Spleen (tissue), 11 donors: ENCODE results near the gene NUBP2. TPM values are rescaled to one million over a fixed set of nuclear protein-coding genes. Genes with fewer than 3 reads are reported as not detected.
A peak's percentile ranks its signal among the peaks of the same experiment; 100 is the strongest.

Source experiments
- DNase-seq: peaks from one replicate; pipeline ENCODE4 v3.0.0-alpha.2; 2020
- H3K27ac ChIP-seq, 8 donors: fragments of 200-600 bp; sonication (generic) in 7 of 8; 1 replicate in 4 of 8; 2 replicates in 4 of 8; pipeline versions ENCODE4 v1.5.0 to v1.8.0; 2016 to 2021; ENCODE audit warnings: inconsistent platforms in 4 of 8, mild to moderate bottlenecking in 4 of 8, moderate library complexity in 1 of 8
- H3K27me3 ChIP-seq, 7 donors: fragments of 200-600 bp; sonication (generic) in 6 of 7; replicated peaks in 1 of 7; 1 replicate in 4 of 7; 2 replicates in 3 of 7; pipeline versions ENCODE4 v1.5.0 to v1.8.0; 2016 to 2021; ENCODE audit warnings: inconsistent platforms in 3 of 7, mild to moderate bottlenecking in 1 of 7
- H3K36me3 ChIP-seq, 6 donors: fragments of 200-600 bp; sonication (generic) in 5 of 6; 1 replicate in 4 of 6; 2 replicates in 2 of 6; pipeline versions ENCODE4 v1.5.0 to v1.8.0; 2016 to 2021; ENCODE audit warnings: inconsistent platforms in 2 of 6
- H3K4me1 ChIP-seq, 6 donors: fragments of 200-600 bp; sonication (generic) in 5 of 6; 1 replicate in 3 of 6; 2 replicates in 3 of 6; pipeline versions ENCODE4 v1.5.0 to v1.8.0; 2016 to 2021; ENCODE audit warnings: inconsistent platforms in 3 of 6
- H3K4me3 ChIP-seq, 8 donors: fragments of 200-600 bp; sonication (generic) in 7 of 8; 1 replicate in 4 of 8; 2 replicates in 4 of 8; pipeline versions ENCODE4 v1.5.0 to v1.8.0; 2016 to 2021; ENCODE audit warnings: inconsistent platforms in 4 of 8, mild to moderate bottlenecking in 4 of 8, moderate library complexity in 2 of 8
- H3K9me3 ChIP-seq, 8 donors: fragments of 200-600 bp; sonication (generic) in 7 of 8; 1 replicate in 4 of 8; 2 replicates in 4 of 8; pipeline versions ENCODE4 v1.5.0 to v1.8.0; 2016 to 2021; ENCODE audit warnings: inconsistent platforms in 4 of 8
- CTCF ChIP-seq, 11 experiments: fragments of 200-600 bp in 7 of 11; fragments of 450-650 bp in 4 of 11; sonication (generic) in 4 of 11; IDR thresholded peaks in 8 of 11; conservative IDR thresholded peaks in 3 of 11; 1 replicate in 7 of 11; 2 replicates in 4 of 11; pipeline versions ENCODE4 v1.4.0 to v1.8.0; 2016 to 2021; ENCODE audit warnings: antibody characterized with exemption in 11 of 11, inconsistent platforms in 4 of 11, mild to moderate bottlenecking in 1 of 11
- POLR2A ChIP-seq, 3 donors: fragments of 450-650 bp; IDR thresholded peaks; one replicate each; pipeline ENCODE4 v1.5.1; 2017; ENCODE audit warnings: antibody characterized with exemption in 3 of 3, mild to moderate bottlenecking in 1 of 3
- POLR2AphosphoS5 ChIP-seq, 3 donors: sonication (generic); formaldehyde crosslinking; IDR thresholded peaks; one replicate each; pipeline ENCODE4 v1.5.1; 2017; ENCODE audit warnings: antibody characterized with exemption in 3 of 3
- WGBS, 5 donors: extraction: QIAGEN DNeasy Blood & Tissue Kit in 3 of 5; methylation state at CpG; one replicate each; pipeline versions ENCODE4 v1.1.5 to v1.1.7; 2013 to 2018; 5-methylcytosine and 5-hydroxymethylcytosine counted together
- intact Hi-C: fragments of 100-400 bp; cut with DNase I; formaldehyde crosslinking; loops from one replicate; pipeline ENCODE4 v1.15.0; 2023; ENCODE audit warnings: low total_unique reads
- polyA plus RNA-seq, 3 donors: library from polyadenylated mRNA; stranded (reverse); fragments of 200-250 nt; gene quantifications; one replicate each; pipeline ENCODE4 v1.2.1, GENCODE V29; 2013
- total RNA-seq, 7 donors: library from RNA; depleted of rRNA in 3 of 7; stranded (reverse); fragments of >200 nt in 3 of 7; fragmentation: NEBNext Ultra II Directional in 4 of 7; extraction: Animal tissue kit (Norgen Biotek cat#: 25700) in 4 of 7; gene quantifications; one replicate each; pipeline versions ENCODE4 v1.1.0 to v1.2.1, GENCODE V29; 2016 to 2021
- donor health status: healthy with polysubstance abuse.
- donor health status: DM: no; HTN: no; CAD: no; lungs with moderate emphysema.
- donor health status: DM: no; HTN: no; CAD: no.
- donor health status: Bipolar disorder and iron deficiency.
- donor health status: healthy.
- donor health status: DM: no; HTN: no; CAD: no.
- donor health status: DM: yes; HTN: yes; CAD: no.

The NUBP2 gene
- total and polyA plus RNA-seq, 10 donors, result 37.5 to 103 (median 57.3) TPM

DNA sequence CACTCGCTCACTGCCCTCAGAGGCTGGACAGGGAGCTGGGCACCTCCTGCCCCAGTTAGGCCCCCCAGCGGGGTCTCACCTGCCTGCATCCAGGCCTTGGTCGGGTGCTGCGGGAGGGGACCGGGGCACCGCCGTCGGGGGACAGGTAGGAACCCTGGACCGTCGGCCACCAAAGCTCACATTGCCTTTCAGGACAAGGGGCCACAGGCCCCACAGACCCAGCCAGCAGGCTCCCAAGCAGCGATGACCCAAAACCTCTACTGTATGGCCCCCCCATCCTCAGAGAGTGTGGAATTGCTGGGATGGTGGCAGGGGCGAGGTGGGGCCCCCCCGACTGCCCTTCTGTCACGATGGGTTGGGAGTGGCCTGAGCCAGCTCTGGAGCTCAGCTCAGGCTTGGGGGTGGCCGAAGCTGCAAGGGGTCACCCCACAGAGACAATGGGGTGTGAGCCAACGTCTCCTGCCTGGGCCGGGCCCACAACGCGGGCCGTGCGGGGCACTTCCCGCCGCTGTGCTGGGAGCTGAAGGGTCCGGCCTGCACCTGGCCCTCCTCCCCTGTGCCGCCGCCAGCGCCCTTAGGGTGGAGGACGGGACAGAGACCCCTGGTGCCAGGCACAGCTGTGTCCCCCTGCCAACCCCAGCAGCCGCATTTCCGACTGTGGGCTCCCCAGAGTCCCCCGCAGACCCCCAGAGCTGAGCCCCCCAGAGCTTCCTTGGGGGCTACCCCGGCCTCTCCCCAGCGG, 10.2 kb downstream of the NUBP2 start:
- Histone ChIP-seq H3K9me3 (peaks cover 0 to 13% (median 10%) of the 10 kb centered on the region in 8 donors), H3K36me3 (peaks cover 0 to 49% (median 37%) of the 10 kb centered on the region in 6 donors), H3K27ac (no peak overlapping the region), H3K27me3 (no peaks in the 10 kb centered on the region), H3K4me3 (no peak overlapping the region), H3K4me1 (no peaks in the 10 kb centered on the region)
- intact Hi-C loops, result no loop called here
- 92 to 97% (median 92%) methylated on average over 6 to 33 of the region's 33 CpGs for WGBS, 5 donors
- peak; percentile 71 for DNase-seq
- TF ChIP-seq CTCF (IDR thresholded peaks at IDR 0.05 in 8 of 11, conservative IDR thresholded peaks at IDR 0.05 in 3 of 11) (no peak), POLR2AphosphoS5 (IDR thresholded peaks at IDR 0.05) (no peak), POLR2A (IDR thresholded peaks at IDR 0.05) (no peak)

DNA sequence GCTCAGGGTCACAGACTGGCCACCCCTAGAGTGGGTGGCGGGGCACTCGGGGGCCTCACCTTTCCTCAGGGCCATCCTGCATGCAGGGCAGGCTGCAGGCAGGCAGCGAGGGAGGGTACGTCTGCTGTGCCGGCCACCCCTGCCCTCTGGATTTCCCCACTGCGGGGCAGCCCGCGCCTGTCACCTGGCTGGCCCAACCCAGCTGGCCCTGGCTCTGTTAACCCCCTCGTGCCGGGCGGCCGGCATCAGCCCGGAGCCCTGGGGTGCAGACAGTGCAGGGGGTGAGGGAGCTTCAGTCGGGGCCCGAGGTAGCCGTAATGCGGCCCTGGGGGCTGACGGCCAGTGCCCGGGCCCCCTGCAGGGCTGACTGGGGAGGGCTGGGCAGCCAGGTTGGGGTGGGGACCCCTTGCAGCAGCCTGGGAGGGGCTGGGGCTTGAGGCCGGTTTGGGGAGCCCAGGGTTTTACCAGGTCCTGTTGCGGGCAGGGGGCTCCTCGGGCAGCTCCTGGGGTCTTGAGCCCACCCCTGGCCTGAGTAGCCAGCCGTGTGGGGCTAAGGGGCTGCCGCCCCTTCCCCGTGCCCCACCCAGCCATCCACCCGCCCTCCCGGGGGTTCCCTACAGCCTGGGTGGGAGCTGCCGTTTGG, 10.9 kb downstream of the NUBP2 start, which contains the start of gene IGFALS:
TSS of gene IGFALS (minus strand) at position 128 of the 643 bp plus-strand sequence. CDS start at position 75, 53 bp downstream.
- DNase-seq, result no peak
- TF ChIP-seq POLR2AphosphoS5 (IDR thresholded peaks at IDR 0.05) (peak in 1 of 3 donors; percentile 22), CTCF (IDR thresholded peaks at IDR 0.05 in 8 of 11, conservative IDR thresholded peaks at IDR 0.05 in 3 of 11) (no peak)
- WGBS, 5 donors, result 63 to 86% (median 80%) methylated on average over 14 to 28 of the region's 28 CpGs
- Histone ChIP-seq H3K4me3 (no peak within 1 kb of the TSS), H3K27me3 (no peaks in the 10 kb centered on the region), H3K36me3 (peaks cover 0 to 42% (median 30%) of the 10 kb centered on the region in 6 donors), H3K4me1 (no peaks in the 10 kb centered on the region), H3K27ac (no peak within 1 kb of the TSS), H3K9me3 (peaks cover 0 to 20% (median 17%) of the 10 kb centered on the region in 8 donors)
- intact Hi-C loops, result no loop called here

DNA sequence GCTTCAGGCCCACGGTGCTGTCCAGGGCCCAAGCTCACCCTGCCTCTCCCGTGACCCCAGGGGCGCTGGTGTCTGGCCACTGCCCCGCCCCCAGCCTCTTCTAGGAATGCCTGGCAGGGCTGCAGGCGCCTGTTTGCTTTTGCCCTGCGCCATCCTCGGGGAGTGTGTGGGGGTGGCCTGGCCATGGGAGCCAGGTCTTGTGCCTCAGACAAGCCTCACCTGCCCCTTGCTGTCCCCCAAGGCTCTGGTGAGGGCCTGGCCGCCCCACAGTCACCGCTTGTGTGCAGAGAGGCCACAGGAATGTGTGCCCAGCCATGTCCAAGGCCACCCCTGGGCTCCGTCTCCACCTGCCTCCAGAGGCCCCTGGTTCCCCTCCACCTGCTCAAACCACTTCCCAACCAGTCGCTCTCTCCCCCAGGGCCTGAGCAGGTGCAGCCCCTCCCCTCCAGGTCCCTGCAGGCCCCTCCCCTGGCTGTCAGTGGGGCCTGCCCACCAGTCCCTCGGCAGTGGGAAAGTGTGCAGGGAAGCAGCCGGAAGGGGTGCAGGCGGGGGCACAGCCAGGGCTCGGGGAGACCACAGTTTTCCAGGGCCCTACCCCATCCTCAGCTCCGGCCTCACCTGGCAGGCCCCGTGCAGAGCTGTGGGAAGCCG, 11.6 kb downstream of the NUBP2 start:
- peaks cover 0 to 35% (median 25%) of the 10 kb centered on the region in 6 donors for H3K36me3 ChIP-seq
- WGBS, 5 donors, result 68 to 83% (median 71%) methylated on average over 16 to 18 of the region's 18 CpGs
- intact Hi-C loops, result no loop called here
- DNase-seq, result peak; percentile 59
- H3K27ac ChIP-seq, result no peak overlapping the region
- H3K4me1 ChIP-seq, result no peaks in the 10 kb centered on the region
- TF ChIP-seq POLR2AphosphoS5 (IDR thresholded peaks at IDR 0.05), result no peak
- TF ChIP-seq CTCF (IDR thresholded peaks at IDR 0.05 in 8 of 11, conservative IDR thresholded peaks at IDR 0.05 in 3 of 11), result no peak
- no peak for TF ChIP-seq POLR2A (IDR thresholded peaks at IDR 0.05)
- H3K9me3 ChIP-seq, result peaks cover 0 to 27% (median 24%) of the 10 kb centered on the region in 8 donors
- no peak overlapping the region for H3K4me3 ChIP-seq
- no peaks in the 10 kb centered on the region for H3K27me3 ChIP-seq
